ENCODE data around the gene LLCFC1.

LLCFC1 gene

GRCh38 chr7:142939226-142939910, at the start of gene LLCFC1:
Gene LLCFC1, plus strand, starts transcription at chr7:142939484. Its CDS starts 138 bp downstream, at chr7:142939622.
- no peak for DNase-seq

- peak; percentile 12 for DNase-seq
Measured at GRCh38 chr7:142889816-142890215, 49.5 kb upstream of the LLCFC1 start.

- peak; percentile 13 for DNase-seq
Measured at GRCh38 chr7:142890874-142891485, 48.3 kb upstream of the LLCFC1 start.

- DNase-seq, result peak; percentile 17
Measured at GRCh38 chr7:142891490-142892082, 47.7 kb upstream of the LLCFC1 start.

DNA sequence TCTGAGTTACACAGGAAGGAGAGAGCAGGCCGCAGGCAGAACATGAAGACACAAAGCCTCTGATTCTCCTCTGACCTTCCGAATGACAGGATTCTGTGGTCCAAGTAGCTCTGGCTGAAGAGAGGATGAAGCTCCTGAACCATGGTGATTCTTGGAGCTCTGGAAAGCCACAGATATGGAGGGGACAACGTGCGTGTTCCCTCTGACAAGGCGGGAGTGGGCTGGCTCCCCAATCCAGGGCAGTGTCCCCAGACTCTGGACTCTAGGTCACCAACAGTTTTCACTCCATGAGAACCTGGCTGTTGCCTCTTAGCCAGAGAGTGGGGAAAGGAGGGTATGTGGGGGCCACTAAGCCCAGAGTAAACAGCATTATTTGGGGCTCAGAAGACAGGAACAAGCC, 46.3 kb upstream of the LLCFC1 start:
- DNase-seq, result peak; percentile 9

- DNase-seq, result no peak
Measured at GRCh38 chr7:142894112-142894984, 44.9 kb upstream of the LLCFC1 start.

DNA sequence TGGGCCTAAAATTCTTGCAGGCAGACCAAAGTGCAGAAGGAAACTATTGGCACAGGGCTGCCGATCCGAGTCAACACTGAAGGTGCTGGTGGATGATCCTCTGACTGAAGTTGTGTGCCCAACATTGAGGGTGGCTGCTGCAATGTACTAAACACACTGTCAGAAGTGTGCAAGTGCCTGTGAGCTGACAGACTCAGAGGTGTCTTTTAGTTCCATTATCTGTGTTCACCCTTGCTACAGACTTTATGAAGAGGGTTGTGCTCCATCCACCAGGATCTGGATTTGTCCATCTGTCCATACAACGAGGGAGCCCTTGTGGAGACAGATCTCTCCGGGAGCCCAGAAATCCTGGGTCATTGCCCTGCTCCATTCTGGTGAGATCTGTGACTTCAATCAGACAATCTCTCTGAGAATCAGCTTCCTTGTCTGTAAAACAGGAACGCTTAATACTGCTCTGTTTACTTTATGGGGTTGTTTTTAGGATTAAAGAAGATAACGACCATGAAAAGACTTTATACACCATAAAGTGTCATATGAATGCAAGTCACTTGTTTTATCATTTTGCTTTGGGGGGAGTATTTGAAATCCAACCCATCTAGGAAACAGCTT, 44.2 kb upstream of the LLCFC1 start:
- DNase-seq, result no peak

DNA sequence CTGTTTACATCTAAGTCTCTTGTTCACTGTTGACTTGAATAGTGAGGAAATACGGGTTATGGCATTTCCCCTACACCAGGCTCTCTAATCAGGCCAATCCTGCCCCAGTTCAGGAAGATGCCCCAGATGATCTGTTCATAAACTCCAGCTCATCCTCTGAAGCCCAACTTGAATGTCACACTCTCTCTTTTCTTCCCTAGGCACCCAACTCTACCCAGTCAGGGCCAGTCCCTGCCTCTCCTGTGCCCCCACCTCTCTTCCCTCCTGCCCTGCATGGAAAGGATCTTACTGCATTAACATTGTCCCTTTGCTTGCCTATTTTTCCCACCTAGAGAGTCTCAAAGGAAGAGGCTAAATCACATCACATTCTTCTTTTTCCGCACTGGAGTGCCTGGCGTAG, 43.1 kb upstream of the LLCFC1 start:
- no peak for DNase-seq

DNA sequence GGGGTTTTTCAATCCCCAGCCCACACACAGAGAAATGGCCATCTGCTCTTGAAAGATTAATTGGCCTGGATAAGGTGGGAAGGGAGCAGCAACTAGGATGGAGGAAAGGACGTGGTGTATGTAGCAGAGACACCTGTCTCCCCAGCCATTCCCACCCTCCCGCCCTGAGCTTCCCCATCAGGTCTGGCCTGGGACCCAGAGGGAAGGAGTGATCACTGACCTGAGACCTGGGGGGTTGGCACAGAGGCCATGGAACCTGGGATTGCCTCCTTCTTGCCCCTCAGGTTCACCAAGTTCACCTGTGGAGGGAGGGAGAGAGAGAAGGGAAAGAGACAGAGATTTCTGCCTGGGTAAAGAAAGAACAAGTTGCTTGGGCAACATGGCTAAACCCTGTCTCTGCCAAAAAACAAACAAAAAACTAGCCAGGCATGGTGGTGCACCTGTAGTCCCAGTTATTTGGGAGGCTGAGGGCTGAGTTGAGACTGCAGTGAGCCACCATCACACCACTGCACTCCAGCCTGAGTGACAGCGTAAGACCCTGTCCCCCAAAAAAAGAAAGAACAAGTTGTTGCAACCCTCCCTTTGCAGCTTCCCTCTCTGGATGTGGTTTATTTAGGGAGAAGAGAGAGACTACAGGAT, 42.4 kb upstream of the LLCFC1 start:
- DNase-seq, result no peak

GRCh38 chr7:142897691-142898090, 41.6 kb upstream of the LLCFC1 start:
- DNase-seq, result no peak

GRCh38 chr7:142898377-142899170, 40.7 kb upstream of the LLCFC1 start:
- DNase-seq, result no peak

DNA sequence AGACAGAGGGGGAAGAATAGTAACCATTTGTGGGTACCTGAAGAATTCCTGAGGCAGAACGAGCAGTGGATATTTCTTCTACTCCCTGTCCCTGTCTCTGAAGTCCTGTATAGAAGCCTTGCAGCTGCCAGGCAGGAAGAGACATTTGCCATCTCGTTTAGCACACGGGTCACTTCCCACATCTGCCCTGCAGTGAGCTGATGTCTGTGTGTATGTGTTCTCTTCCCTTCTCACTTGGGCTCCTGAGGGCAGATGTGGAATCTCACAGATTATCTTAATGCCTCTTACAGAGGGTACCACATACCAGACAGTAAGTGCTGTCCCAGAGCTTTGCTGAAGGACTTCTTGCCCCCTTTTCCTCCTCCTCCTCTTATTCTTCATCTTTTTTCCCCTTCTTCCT, 39.6 kb upstream of the LLCFC1 start:
- DNase-seq, result no peak

DNA sequence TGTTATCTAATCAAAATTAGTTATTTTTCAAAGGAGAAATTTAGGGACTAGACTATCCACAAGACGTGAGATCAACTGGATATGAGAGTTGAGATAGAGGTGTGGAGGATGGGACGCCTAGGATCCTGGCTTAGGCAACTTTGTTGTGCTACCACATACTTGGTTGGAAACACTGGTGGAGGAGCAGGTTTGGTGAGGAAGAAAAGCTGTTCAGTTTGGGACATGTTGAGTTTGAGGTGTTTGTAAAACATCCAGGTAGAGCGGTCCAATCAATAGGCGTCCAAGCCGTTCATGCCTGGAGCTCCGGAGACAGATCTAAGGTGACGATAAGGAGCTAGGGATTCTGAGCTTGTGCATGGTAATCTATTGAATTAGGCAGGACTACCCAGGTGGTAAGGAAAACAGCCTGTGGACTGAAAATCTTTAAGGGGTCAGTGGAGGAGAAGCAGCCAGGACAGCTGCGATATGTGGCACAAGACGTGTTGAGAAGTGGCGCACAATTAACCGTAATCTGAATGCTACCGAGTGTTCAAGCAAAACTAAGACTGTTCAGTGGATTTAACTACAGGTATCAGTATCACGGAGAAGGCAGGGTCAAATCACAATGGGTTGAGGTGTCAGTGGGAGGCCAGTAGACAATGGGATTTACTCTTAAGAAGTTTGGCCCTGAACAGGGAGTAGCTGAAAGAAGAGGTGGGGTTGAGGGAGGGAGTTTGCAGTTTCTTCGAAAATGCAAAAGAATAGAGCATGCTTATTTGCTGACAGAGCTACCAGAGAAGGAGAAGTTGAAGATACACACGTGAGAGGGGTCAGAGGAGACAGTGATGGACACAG, 37.6 kb upstream of the LLCFC1 start:
- DNase-seq, result no peak

DNA sequence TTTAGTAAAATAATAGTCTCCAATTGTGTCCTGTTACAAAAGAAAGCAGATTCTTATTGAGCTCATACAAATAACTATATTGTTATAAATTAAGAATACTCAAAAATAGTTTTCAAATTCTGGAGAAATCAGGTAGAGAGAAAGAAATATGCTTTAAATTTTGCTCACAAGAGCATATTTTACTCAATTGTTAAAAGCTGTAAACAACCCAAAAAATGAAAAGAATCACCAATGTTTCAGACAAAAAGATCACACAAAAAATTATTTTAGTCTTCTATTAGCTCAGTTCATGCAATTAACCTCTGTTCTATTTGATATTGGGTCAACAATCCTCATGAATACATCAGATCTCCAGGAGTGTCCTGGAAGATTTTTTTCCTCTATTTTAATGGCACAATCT, 35.2 kb upstream of the LLCFC1 start:
- no peak for DNase-seq

DNA sequence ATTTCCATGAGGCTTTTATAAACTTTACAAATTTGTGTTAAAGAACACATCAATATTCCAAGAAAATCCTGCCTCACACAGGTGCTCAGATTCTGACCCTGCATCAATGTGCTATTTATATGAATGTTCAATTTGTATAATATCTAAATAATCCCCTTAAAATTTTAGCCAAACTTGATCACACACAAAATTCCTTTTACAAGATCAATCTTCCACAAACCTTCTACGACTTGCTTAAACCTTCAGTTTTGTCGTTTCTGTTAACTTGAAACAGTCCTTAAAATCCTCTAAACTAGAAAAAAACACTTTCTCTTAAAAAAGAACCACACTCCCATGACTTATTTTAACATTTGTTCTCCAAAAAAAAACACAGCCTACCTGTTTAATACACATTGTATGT, 33.5 kb upstream of the LLCFC1 start:
- DNase-seq, result no peak

- no peak for DNase-seq
Measured at GRCh38 chr7:142906643-142907042, 32.6 kb upstream of the LLCFC1 start.

- DNase-seq, result no peak
Measured at GRCh38 chr7:142908290-142908689, 31.0 kb upstream of the LLCFC1 start.

GRCh38 chr7:142908921-142909890, 30.1 kb upstream of the LLCFC1 start:
- no peak for DNase-seq

DNA sequence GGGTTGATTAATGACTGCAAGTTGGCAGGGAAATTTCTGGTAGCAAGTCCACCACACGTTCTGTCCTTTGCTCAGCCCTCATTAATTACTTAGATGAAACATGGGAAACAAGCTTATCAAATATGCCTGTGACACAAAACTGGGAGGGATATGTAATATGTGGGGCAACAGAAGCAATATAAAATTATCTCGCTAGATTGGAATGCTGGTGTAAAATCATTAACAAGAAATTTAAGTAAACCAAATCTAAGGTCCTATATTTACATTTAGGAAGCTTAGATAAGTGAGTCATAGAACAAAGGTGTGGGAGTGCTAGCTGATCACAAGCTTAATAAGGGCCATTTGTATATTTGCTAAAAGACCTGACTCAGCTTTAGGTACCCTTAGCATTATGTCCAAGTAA, 29.3 kb upstream of the LLCFC1 start:
- no peak for DNase-seq

Measured in activated CD4-positive, CD25-positive, alpha-beta regulatory T cell treated with anti-CD3 and anti-CD28 coated beads, Interleukin-2, amount 50 U/mL, for 72 hours (primary cell).